Psoas muscle (tissue), 8 donors: ENCODE measurements around the gene LRFN2. TPM values are rescaled to one million over a fixed set of nuclear protein-coding genes. Genes with fewer than 3 reads are reported as not detected.

Source experiments
- ATAC-seq, 4 donors: fragments of 200-7000 bp; cut with Tn5 transposase; one replicate each; pipeline ENCODE4 v1.9.1; 2020; ENCODE audit warnings: moderate library complexity in 3 of 4, mild to moderate bottlenecking in 2 of 4
- DNase-seq, 2 donors: peaks; one replicate each; pipeline ENCODE4 v3.0.0-alpha.2; 2020
- H3K27ac ChIP-seq: fragments of 200-600 bp; one replicate; pipeline ENCODE4 v1.8.0; 2022
- H3K27me3 ChIP-seq, 3 donors: fragments of 200-600 bp in 1 of 3; one replicate each; pipeline versions ENCODE4 v1.6.1 to v1.8.0; 2013 to 2022; ENCODE audit warnings: low read length in 2 of 3, mild to moderate bottlenecking in 2 of 3, moderate library complexity in 1 of 3; ENCODE audit not compliant: insufficient read depth in 3 of 3
- H3K36me3 ChIP-seq, 2 donors: fragments of 200-600 bp in 1 of 2; one replicate each; pipeline versions ENCODE4 v1.6.1 to v1.8.0; 2013 to 2022; ENCODE audit warnings: low read depth in 1 of 2, mild to moderate bottlenecking in 1 of 2, moderate library complexity in 1 of 2; ENCODE audit not compliant: insufficient read depth in 1 of 2
- H3K4me1 ChIP-seq: fragments of 200-600 bp; one replicate; pipeline ENCODE4 v1.8.0; 2022
- H3K4me3 ChIP-seq: fragments of 200-600 bp; one replicate; pipeline ENCODE4 v1.8.0; 2022; ENCODE audit warnings: mild to moderate bottlenecking
- H3K9me3 ChIP-seq: fragments of 200-600 bp; one replicate; pipeline ENCODE4 v1.8.0; 2022
- WGBS, 3 donors: extraction: QIAGEN DNeasy Blood & Tissue Kit; methylation state at CpG; one replicate each; pipeline versions ENCODE4 v1.1.6 to v1.1.7; 2013; 5-methylcytosine and 5-hydroxymethylcytosine counted together
- intact Hi-C, 2 donors: fragments of 100-400 bp; cut with DNase I; formaldehyde crosslinking; loops; one replicate each; pipeline versions ENCODE4 v1.11.0 to v1.14.2; 2022
- polyA plus RNA-seq, 3 donors: library from polyadenylated mRNA; stranded (reverse); fragments of 200-250 nt; gene quantifications; one replicate each; pipeline ENCODE4 v1.2.3, GENCODE V29; 2013
- total RNA-seq, 4 donors: library from RNA; stranded (reverse); fragmentation: NEBNext Ultra II Directional in 2 of 4; extraction: Animal tissue kit (Norgen Biotek cat#: 25700) in 2 of 4; gene quantifications; one replicate each; pipeline versions ENCODE4 v1.2.1 to v1.2.4, GENCODE V29; 2021 to 2023
- TF ChIP-seq, protein P1 (sequence below): fragments of 200-600 bp; IDR thresholded peaks from one replicate; pipeline ENCODE4 v1.8.0; 2022; ENCODE audit warnings: antibody characterized with exemption
- donor health status: healthy with polysubstance abuse.
- donor health status: DM: no; HTN: no; CAD: no; lungs with moderate emphysema.
- donor health status: Bipolar disorder and iron deficiency.
- donor health status: healthy.
- donor health status: DM: yes; HTN: yes; CAD: no.
- donor health status: DM: no; HTN: no; CAD: no.
- donor health status: DM: no; HTN: no; CAD: no.
- donor health status: DM: yes; HTN: yes; CAD: no.

The LRFN2 gene
- total and polyA plus RNA-seq, 7 donors, result 0.06 TPM; not detected in 6

DNA sequence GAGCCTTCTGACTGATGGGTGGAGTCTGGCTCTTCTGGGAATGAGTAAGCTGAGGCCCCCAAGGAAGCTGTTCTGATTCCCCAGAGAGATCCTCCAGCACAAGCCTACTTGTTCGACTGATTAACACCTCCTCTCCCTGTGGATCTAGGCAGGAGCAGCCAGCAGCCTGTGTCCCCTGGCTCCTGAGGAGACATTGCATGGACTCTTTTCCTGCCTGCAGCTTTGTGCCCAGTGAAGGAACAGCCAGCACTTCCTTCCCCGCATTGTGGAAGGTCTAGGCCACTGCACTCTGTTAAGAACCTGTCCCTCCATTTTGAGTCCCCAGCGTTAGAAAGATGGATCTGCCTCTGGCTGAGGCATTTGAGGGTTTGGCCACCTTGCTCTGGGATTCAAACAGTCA is 29.1 kb downstream of the LRFN2 start:
- Histone ChIP-seq H3K9me3 (no peaks in the 10 kb centered on the region), H3K27ac (no peak overlapping the region), H3K4me1 (no peaks in the 10 kb centered on the region), H3K36me3 (no peaks in the 10 kb centered on the region), H3K4me3 (no peak overlapping the region), H3K27me3 (no peaks in the 10 kb centered on the region)
- TF ChIP-seq, protein P1, sequence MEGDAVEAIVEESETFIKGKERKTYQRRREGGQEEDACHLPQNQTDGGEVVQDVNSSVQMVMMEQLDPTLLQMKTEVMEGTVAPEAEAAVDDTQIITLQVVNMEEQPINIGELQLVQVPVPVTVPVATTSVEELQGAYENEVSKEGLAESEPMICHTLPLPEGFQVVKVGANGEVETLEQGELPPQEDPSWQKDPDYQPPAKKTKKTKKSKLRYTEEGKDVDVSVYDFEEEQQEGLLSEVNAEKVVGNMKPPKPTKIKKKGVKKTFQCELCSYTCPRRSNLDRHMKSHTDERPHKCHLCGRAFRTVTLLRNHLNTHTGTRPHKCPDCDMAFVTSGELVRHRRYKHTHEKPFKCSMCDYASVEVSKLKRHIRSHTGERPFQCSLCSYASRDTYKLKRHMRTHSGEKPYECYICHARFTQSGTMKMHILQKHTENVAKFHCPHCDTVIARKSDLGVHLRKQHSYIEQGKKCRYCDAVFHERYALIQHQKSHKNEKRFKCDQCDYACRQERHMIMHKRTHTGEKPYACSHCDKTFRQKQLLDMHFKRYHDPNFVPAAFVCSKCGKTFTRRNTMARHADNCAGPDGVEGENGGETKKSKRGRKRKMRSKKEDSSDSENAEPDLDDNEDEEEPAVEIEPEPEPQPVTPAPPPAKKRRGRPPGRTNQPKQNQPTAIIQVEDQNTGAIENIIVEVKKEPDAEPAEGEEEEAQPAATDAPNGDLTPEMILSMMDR, result no peak
- intact Hi-C loops, result no loop called here
- ATAC-seq (no peak), DNase-seq (no peak)
- WGBS, 3 donors, result 57 to 63% (median 62%) methylated on average over 3 of the region's 3 CpGs

DNA sequence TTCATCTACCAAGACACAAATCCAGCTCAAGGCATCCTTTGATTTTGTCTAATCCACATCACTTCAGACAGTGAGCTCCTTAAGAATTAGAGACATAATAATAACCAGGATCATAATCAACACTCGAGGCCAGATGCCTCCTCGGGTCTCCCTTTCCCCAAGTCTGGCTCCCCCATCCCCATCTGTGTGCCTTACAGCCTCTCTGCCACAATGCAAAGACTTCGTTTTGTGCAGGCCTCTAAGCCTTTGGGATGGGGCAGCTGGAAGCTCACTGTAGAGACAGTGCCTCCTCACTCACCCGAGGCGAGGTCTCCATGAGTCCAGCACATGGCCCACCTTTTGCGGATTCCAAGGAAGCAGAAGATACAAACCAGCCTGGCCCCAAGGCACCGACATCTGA is 30.3 kb downstream of the LRFN2 start:
- 89 to 91% (median 89%) methylated on average over 7 of the region's 7 CpGs for WGBS, 3 donors
- intact Hi-C loops, result no loop called here
- TF ChIP-seq, protein P1, result no peak
- H3K9me3 ChIP-seq, result no peaks in the 10 kb centered on the region
- H3K4me1 ChIP-seq, result no peaks in the 10 kb centered on the region
- no peak for DNase-seq
- H3K36me3 ChIP-seq, result no peaks in the 10 kb centered on the region
- H3K27me3 ChIP-seq, result no peaks in the 10 kb centered on the region
- ATAC-seq, result no peak
- H3K27ac ChIP-seq, result no peak overlapping the region
- H3K4me3 ChIP-seq, result no peak overlapping the region

DNA sequence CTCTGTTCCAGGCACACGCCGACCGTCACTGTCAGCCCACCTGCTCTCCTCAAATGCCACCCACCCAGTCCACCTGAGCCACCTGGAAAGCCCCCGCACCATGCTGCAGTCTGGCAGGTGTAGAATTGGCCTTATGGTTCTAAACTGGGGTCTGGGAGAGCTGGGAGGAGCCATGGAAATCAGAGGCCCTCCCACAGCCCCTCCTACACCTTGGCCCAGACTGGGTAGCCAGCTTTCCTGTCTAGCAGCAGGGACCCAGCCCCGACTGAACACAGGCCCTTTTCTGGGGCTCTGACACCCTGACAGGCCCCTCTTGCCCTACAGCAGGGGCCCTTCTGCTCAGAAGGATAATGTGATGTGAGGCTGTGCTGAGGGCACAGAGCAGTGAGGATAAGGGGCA is 31.1 kb downstream of the LRFN2 start:
- WGBS, 3 donors, result 36 to 82% (median 81%) methylated on average over 5 of the region's 5 CpGs
- H3K27me3 ChIP-seq, result no peaks in the 10 kb centered on the region
- H3K4me3 ChIP-seq, result no peak overlapping the region
- intact Hi-C loops, result no loop called here
- no peak overlapping the region for H3K27ac ChIP-seq
- TF ChIP-seq, protein P1, result no peak
- no peaks in the 10 kb centered on the region for H3K4me1 ChIP-seq
- no peak for ATAC-seq
- DNase-seq, result no peak
- H3K9me3 ChIP-seq, result no peaks in the 10 kb centered on the region
- no peaks in the 10 kb centered on the region for H3K36me3 ChIP-seq

DNA sequence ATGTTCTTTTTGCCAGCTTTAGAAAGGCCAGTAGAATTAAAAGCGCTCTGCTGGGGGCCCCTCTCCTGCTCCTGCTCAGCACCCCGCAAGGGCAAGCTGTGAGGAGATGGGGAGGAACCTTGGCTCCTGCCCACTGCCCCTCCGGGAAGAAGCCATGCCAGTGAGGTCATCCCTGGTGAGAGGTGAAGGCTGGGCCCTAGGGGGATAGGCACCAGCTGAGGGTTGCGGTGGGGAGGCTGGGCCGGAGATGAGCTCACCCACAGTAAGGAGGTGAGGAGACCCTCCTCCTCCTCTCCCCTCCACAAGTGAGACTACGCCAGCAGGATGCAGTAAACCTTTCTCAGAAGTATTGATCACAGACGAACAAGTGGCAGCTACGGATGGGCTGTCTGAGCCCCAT is 32.1 kb downstream of the LRFN2 start:
- ATAC-seq, result no peak
- intact Hi-C loops, result no loop called here
- DNase-seq, result no peak
- TF ChIP-seq, protein P1, result no peak
- Histone ChIP-seq H3K4me3 (no peak overlapping the region), H3K27me3 (no peaks in the 10 kb centered on the region), H3K36me3 (no peaks in the 10 kb centered on the region), H3K4me1 (no peaks in the 10 kb centered on the region), H3K9me3 (no peaks in the 10 kb centered on the region), H3K27ac (no peak overlapping the region)
- WGBS, 3 donors, result 53 to 81% (median 77%) methylated on average over 7 to 8 of the region's 8 CpGs

DNA sequence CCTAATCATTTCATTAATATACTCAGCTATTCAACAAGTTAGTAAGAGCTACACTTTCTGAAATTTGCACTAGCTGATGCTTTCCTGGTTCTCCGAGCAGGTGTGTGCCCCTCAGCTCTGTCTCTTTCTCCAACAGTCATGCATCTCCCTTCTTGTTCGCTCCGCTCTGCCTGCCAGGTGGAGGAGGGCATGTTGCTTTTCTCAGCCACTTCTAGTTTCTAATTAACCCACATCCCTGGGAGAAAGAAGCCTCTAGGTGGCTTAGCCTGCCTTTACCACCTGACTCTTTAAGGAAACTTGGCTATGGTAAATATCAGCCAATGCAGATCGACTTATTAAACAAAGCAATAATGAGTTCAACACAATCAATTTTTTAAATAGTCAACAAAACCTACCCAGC is 34.2 kb downstream of the LRFN2 start:
- intact Hi-C loops, result no loop called here
- H3K27ac ChIP-seq, result no peak overlapping the region
- H3K9me3 ChIP-seq, result no peaks in the 10 kb centered on the region
- no peaks in the 10 kb centered on the region for H3K4me1 ChIP-seq
- TF ChIP-seq, protein P1, result no peak
- WGBS, 3 donors, result 88 to 91% (median 88%) methylated on average over 4 of the region's 4 CpGs
- no peaks in the 10 kb centered on the region for H3K36me3 ChIP-seq
- ATAC-seq (no peak), DNase-seq (no peak)
- no peak overlapping the region for H3K4me3 ChIP-seq
- H3K27me3 ChIP-seq, result no peaks in the 10 kb centered on the region
